Measurements from ENCODE around the gene PRORP. TPM values are rescaled to one million over a fixed set of nuclear protein-coding genes. Genes with fewer than 3 reads are reported as not detected.

PRORP gene
- polyA plus RNA-seq, 3 donors, result 30.9 to 33.6 (median 33.3) TPM

Other genes with a start within 250 kb of the PRORP start
- 10 to 100 TPM; 26.1 to 30.4 (median 27.2) TPM for gene BAZ1A, start 247.2 kb upstream of the PRORP start, polyA plus RNA-seq (ENCODE audit: insufficient read length in 3 of 3)
- gene SRP54, start 139.6 kb upstream of the PRORP start, polyA plus RNA-seq (ENCODE audit: insufficient read length in 3 of 3), result 10 to 100 TPM; 70.1 to 72.5 (median 72.2) TPM
- gene FAM177A1, start 76.3 kb upstream of the PRORP start, polyA plus RNA-seq (ENCODE audit: insufficient read length in 3 of 3), result 10 to 100 TPM; 59.7 to 63.2 (median 61.1) TPM
- gene PPP2R3C, start 562 bp upstream of the PRORP start, polyA plus RNA-seq (ENCODE audit: insufficient read length in 3 of 3), result 10 to 100 TPM; 47.6 to 51.8 (median 50.2) TPM
- gene PSMA6, start 169.8 kb downstream of the PRORP start, polyA plus RNA-seq (ENCODE audit: insufficient read length in 3 of 3), result 100 to 1,000 TPM; 185 to 199 (median 198) TPM

All from right renal cortex interstitium (tissue), 3 donors.